Spleen (tissue), 7 donors: ENCODE results near the gene CAPRIN2.

Experiments used
- CTCF ChIP-seq, 11 experiments: fragments of 200-600 bp in 7 of 11; fragments of 450-650 bp in 4 of 11; sonication (generic) in 4 of 11; IDR thresholded peaks in 8 of 11; conservative IDR thresholded peaks in 3 of 11; 1 replicate in 7 of 11; 2 replicates in 4 of 11; pipeline versions ENCODE4 v1.4.0 to v1.8.0; 2016 to 2021; ENCODE audit warnings: antibody characterized with exemption in 11 of 11, inconsistent platforms in 4 of 11, mild to moderate bottlenecking in 1 of 11
- POLR2A ChIP-seq, 3 donors: fragments of 450-650 bp; IDR thresholded peaks; one replicate each; pipeline ENCODE4 v1.5.1; 2017; ENCODE audit warnings: antibody characterized with exemption in 3 of 3, mild to moderate bottlenecking in 1 of 3
- POLR2AphosphoS5 ChIP-seq, 3 donors: sonication (generic); formaldehyde crosslinking; IDR thresholded peaks; one replicate each; pipeline ENCODE4 v1.5.1; 2017; ENCODE audit warnings: antibody characterized with exemption in 3 of 3
- donor health status: DM: no; HTN: no; CAD: no; lungs with moderate emphysema.
- donor health status: DM: no; HTN: no; CAD: no.
- donor health status: DM: no; HTN: no; CAD: no.

DNA sequence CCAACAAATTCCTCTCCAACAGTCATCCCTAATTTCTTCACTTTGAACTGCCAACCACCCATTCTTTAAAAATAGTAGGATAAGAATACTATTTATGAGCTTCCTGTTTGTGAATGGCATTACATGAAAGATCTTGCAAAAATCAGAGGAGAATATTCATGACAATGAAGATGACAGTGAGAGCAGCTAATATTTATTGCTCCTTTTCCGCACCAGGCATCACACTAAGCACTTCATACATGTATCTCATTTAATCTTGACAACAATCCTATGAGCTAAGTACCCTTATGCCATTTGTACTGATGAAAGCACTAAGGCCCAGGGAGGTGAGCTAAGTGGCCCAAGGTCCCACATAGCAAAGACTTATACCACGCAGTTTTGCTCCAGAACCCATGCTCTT lies 37.3 kb upstream of the CAPRIN2 start:
- no peak for TF ChIP-seq CTCF (IDR thresholded peaks at IDR 0.05 in 8 of 11, conservative IDR thresholded peaks at IDR 0.05 in 3 of 11)
- TF ChIP-seq POLR2A (IDR thresholded peaks at IDR 0.05) = no peak
- no peak for TF ChIP-seq POLR2AphosphoS5 (IDR thresholded peaks at IDR 0.05)
